Rectal smooth muscle tissue (tissue), 1 donor: Measurements from ENCODE around the gene LSMEM2.

Source experiments
- H3K27ac ChIP-seq: one replicate; pipeline ENCODE4 v1.7.0; 2013; ENCODE audit warnings: low read depth, low read length, inconsistent platforms
- H3K27me3 ChIP-seq: one replicate; pipeline ENCODE4 v1.7.0; 2013; ENCODE audit warnings: low read length; ENCODE audit not compliant: control insufficient read depth, insufficient read depth
- H3K36me3 ChIP-seq: one replicate; pipeline ENCODE4 v1.7.0; 2013; ENCODE audit warnings: low read length; ENCODE audit not compliant: control insufficient read depth, insufficient read depth
- H3K4me1 ChIP-seq: one replicate; pipeline ENCODE4 v1.7.0; 2013; ENCODE audit warnings: low read length; ENCODE audit not compliant: control insufficient read depth, insufficient read depth
- H3K4me3 ChIP-seq: one replicate; pipeline ENCODE4 v1.7.0; 2013; ENCODE audit warnings: low read length
- H3K9ac ChIP-seq: one replicate; pipeline ENCODE4 v1.7.0; 2013; ENCODE audit warnings: low read length

The LSMEM2 gene

DNA sequence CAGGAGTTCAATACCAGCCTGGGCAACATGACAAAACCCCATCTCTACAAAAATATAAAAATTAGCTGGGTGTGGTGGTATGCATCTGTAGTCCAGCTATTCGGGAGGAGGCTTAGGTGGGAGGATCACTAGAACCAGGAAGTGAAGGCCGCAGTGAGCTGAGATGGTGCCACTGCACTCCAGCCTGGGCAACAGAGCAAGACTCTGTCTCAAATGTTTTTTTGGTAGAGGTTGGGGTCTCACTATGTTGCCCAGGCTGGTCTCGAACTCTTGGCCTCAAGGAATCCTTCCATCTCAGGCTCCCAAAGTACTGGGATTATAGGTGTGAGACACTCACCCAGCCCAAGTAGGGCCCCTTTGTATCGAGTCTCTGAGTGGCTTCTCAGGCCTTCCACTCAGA lies 15.2 kb downstream of the LSMEM2 start:
- Histone ChIP-seq H3K27ac (no peak overlapping the region), H3K9ac (no peak overlapping the region), H3K36me3 (peaks cover 5% of the 10 kb centered on the region), H3K4me3 (no peak overlapping the region), H3K4me1 (peaks cover 20% of the 10 kb centered on the region), H3K27me3 (no peaks in the 10 kb centered on the region)

DNA sequence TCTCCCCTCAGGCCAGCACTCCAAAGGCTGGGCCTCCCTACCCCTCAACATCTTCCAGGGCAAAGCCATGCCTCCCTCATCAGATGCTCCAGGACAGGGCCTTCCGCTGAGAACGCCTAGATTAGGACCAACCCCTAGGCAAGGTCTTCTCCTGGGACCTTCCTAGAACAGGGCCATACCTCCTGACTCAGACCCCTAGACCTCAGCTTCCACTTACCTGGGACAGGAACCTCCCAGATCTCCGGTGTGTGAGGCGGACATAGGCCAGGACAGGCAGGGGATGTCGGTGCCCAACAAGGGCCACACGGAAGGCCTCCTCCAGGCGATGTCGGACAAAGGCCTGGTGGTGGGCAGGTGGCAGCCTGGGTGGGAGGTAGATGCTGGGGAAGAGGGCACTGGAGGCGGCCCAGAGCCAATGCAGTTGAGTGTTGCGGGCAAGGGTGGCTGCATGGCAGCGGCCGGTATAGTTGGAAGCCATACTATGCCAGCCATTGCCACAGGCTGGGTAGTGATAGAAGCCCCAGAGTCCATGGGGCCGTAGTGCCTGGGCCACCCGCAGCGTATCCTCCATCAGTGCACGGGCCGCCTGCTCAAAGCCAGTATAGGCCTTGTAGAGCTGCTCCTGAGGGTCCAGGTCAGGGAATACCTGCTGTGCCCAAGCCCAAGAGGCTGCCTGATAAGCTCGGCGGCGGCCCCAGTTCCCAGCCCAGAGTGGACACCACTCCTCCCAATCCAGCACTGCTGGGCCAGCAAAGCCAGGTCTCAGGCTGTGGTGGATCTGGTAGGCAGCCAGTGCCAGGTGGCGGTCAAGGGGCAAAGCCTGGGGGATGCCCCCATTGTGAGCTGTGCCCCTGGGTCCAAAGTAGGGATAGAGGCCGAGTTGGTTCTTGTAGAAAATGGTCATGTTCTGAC lies 15.9 kb downstream of the LSMEM2 start:
- H3K27ac ChIP-seq: no peak overlapping the region
- H3K4me1 ChIP-seq: peaks cover 21% of the 10 kb centered on the region
- H3K9ac ChIP-seq: no peak overlapping the region
- no peak overlapping the region for H3K4me3 ChIP-seq
- H3K27me3 ChIP-seq: no peaks in the 10 kb centered on the region
- H3K36me3 ChIP-seq: peaks cover 4% of the 10 kb centered on the region

DNA sequence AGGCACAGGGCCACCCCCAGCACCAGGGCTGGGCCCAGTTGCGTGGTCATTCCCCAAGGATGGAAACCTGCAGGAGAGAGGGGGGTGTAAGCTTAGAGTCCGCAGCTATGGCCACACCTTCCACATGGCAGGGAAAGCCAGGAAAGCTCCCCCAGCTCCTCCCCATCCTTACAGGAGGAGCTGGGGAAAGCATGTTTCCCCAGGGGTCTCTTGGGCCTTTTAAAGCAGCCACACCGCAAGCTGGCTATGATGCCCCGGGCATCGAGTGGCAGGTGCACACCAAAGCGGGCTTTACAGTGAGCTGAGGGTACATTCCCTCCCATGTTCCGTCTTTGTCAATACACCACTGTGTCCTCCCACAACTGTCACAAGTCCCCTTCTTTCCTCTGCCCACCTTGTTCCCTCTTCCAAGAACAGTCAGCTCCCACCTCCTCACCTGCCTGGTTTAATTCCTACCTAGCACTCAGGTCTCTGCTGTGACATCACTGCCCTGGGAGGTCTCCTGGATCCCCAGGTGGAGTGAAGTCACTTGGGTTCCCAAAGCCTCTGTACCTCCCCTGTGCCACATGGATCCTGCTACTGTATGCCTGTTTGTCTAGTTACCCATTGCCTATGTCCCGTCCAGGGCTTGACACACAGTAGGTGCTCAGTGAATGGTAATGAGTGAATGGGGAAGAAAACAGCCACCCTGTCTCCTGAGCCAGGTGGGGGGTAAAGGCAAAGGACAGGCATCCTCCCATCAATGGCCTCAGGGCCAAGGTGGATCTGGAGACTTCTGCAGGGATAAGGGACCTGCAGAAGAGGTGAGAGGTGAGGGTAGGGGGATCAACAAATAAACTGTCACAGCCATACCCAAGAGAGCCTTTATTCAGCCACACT lies 16.9 kb downstream of the LSMEM2 start:
- Histone ChIP-seq H3K27me3 (no peaks in the 10 kb centered on the region), H3K36me3 (no peaks in the 10 kb centered on the region), H3K4me3 (no peak overlapping the region), H3K27ac (no peak overlapping the region), H3K9ac (no peak overlapping the region), H3K4me1 (peaks cover 23% of the 10 kb centered on the region)

DNA sequence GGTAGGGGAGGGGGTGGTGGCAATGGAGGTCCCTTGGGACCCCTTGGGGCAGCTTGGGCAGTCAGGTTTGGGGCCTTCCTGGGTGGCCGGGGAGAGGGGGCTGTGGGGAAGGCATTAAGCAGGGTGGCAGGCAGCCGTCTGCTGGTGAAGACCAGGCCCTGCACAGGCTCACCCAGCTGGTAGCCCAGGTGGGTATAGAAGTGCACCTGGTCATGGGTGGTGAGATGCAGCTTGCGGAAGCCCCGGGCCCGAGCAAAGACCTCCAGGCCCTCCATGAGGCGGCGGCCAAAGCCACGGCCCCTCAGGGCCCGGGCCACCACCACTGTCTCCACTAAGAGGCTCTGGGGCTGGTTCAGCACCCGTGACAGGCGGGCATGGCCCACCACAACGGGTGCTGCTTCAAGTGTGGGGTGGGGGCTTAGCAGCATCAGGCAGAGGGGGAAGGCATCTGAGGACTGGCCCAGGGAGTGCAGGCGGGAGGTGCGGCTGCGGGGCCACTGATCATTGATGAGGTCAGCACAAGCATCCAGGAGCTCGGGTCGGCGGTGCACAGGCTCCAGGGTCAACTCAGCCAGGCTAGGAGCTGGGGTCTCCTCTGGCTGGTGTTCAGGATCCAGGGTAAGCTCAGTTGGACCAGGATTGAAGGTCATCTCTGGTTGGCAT lies 18.0 kb downstream of the LSMEM2 start:
- Histone ChIP-seq H3K36me3 (no peaks in the 10 kb centered on the region), H3K9ac (no peak overlapping the region), H3K27ac (no peak overlapping the region), H3K27me3 (no peaks in the 10 kb centered on the region), H3K4me1 (peaks cover 19% of the 10 kb centered on the region), H3K4me3 (no peak overlapping the region)

DNA sequence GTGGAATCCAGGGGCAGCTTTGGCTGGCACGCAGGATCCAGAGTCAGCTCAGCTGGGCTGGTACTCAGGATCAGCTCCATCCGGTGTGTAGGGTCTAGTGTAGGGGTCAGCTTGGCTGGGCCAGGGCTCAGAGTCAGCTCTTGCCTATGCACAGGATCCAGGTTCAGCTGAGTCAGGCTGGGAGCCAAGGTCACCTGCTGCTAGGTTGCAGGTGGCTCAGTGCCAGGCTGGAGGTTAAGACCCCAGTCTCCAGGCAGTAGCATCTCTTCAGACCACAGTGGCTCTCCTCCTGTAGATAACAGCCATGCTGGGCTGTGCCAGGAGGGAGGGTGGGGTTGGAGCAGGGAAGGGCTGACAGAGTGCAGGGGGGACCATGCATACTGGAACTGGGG lies 18.5 kb downstream of the LSMEM2 start:
- Histone ChIP-seq H3K27ac (no peak overlapping the region), H3K9ac (no peak overlapping the region), H3K4me3 (no peak overlapping the region), H3K4me1 (peaks cover 19% of the 10 kb centered on the region), H3K36me3 (no peaks in the 10 kb centered on the region), H3K27me3 (no peaks in the 10 kb centered on the region)

DNA sequence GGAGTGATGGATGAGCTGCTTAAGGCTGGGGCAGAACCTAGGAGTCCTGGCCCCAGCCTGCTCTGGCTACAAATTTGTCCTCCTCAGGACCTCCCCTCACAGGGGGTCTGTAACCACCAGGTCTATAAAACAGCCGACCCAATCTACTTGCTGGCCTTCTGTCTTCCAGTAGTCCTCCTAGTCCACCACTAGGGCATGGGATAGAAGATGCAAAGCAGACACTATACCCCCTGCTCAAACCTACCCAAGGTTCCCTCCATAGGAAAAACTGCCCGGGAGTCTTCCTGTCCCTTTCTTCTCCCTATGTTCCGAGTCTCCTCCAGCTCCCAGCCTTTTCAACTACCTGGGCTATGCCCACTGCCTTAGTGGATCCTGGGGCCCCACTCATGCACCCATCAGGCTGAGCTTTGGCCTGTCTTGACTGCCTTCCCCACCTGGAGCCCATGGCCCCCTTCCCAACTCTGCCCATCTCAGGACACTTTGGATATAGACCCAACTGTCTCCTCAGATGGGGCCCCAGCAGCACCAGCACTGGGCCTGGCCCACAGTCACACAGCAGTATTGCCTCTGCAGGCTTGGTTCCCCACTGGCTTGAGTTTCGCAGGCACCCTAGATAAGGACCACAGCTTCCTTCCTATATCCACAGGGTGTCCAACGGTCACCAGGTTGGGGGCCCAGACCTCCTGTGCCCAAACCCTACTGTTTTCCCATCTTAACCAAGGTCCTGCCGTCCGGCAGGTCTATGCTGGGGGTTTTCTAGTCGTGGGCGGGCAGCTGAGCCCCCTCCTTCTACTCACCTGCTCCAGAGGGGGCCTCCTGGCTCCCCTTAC lies 19.2 kb downstream of the LSMEM2 start:
- Histone ChIP-seq H3K27ac (peak overlapping the region; percentile 85), H3K27me3 (no peaks in the 10 kb centered on the region), H3K4me1 (peaks cover 12% of the 10 kb centered on the region), H3K4me3 (peak overlapping the region; percentile 79), H3K9ac (peak overlapping the region; percentile 96), H3K36me3 (no peaks in the 10 kb centered on the region)

DNA sequence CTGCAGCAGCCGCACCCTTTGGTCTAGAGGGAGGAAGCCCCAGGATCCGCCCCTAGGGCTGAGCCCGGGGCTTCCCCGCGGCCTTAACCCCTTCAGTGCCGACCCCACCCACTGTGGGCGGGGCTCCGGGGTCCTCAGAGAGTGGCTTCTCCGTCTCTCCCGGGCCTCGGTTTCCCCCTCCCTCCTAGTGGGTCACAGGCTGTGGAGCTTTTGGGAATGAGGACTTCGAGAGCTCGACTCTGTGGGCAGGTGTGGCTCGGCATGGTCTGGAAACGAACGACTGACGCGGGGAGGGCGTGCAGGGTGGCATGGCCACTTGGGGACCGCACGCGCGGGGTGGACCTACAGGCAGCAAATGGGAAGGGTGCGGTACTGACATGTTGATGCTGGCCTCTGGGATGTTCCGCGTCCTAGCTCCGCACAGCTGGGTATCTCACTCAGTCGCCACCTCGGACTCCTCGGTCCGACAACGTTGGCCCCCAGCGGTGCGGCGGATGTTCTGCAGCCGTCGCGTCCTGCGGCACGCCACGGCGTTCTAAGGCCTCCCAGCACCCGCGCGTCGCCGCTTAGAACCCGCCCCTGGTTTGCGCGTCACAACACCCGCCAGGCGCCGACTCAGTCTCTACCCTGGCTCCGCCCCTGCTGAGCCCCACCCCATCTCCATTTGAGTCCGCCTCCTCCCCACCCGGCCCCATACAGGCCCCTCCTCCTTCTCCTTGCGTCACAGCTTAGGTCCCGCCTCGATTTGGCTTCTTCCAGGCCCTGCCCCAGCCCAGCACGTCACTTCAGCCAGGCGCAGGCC lies 20.1 kb downstream of the LSMEM2 start, which contains the start of the genes HYAL3 and NAA80:
HYAL3 (minus strand) TSS at position 570 of the 802 bp plus-strand sequence. CDS start 3,803 bp downstream, outside the sequence.
NAA80 (minus strand) TSS at position 570 of the 802 bp plus-strand sequence. CDS start 1,942 bp downstream, outside the sequence.
- H3K27ac ChIP-seq: peak within 1 kb of the TSS; percentile 87
- H3K36me3 ChIP-seq: no peaks in the 10 kb centered on the region
- H3K4me1 ChIP-seq: peaks cover 10% of the 10 kb centered on the region
- peak within 1 kb of the TSS; percentile 96 for H3K9ac ChIP-seq
- H3K4me3 ChIP-seq: peak within 1 kb of the TSS; percentile 79
- H3K27me3 ChIP-seq: no peaks in the 10 kb centered on the region

DNA sequence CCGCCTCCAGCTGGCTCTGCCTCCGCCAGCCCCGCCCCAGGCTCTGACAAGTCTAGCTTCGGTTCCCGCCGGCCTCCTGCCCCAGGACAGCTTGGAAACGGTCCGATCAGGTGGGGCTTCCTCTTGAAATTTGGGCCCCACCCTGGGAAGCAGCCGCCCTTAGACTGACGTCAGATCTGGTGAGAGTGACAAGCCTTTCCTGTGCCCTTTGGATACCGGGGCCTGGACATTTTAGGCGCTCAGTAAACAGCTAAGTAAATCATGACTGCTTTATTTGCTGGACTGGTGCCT lies 20.7 kb downstream of the LSMEM2 start:
- peaks cover 10% of the 10 kb centered on the region for H3K4me1 ChIP-seq
- H3K27me3 ChIP-seq: no peaks in the 10 kb centered on the region

DNA sequence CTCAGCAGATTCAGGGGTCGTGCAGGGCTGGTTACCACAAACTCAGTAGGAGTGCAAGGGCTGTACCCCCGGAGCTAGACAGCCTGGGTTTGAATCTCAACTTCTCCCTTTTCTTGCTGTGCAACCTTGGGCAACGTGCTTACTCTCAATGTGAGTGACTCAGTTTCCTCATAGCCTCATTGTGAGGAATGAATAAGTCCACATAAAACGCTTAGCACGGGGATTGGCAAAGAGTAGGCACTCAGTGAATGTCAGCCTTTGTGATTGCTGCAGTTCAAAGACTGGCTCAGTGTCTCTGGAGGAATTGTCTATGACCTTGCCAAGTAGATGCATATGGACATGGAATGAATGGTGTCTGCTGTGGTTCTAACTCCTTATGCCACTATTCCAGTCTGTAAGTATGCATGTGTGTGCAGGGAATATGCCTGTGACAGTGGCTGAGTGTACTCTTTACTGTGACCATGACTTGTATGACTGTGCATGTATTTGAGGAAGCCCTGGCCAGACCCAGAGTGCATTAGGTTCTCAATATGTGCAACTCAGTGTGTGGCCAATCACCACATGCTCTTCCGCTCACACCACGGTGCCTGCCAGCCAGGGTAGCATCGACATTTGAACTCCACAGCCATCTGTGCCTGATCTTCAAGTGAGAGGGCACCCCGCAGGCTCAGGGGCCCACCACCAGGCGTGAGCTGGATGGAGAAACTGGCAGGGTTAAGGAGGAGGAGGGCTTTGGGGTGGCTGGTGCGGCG lies 21.2 kb downstream of the LSMEM2 start:
- Histone ChIP-seq H3K27ac (peak overlapping the region; percentile 87), H3K9ac (peak overlapping the region; percentile 1), H3K27me3 (no peaks in the 10 kb centered on the region), H3K36me3 (no peaks in the 10 kb centered on the region), H3K4me3 (peak overlapping the region; percentile 76), H3K4me1 (peaks cover 10% of the 10 kb centered on the region)

More for the DNA sequence above, 20.7 kb downstream of the LSMEM2 start:
- Histone ChIP-seq H3K9ac (peak overlapping the region; percentile 1), H3K27ac (peak overlapping the region; percentile 87), H3K36me3 (no peaks in the 10 kb centered on the region), H3K4me3 (peak overlapping the region; percentile 76)

DNA sequence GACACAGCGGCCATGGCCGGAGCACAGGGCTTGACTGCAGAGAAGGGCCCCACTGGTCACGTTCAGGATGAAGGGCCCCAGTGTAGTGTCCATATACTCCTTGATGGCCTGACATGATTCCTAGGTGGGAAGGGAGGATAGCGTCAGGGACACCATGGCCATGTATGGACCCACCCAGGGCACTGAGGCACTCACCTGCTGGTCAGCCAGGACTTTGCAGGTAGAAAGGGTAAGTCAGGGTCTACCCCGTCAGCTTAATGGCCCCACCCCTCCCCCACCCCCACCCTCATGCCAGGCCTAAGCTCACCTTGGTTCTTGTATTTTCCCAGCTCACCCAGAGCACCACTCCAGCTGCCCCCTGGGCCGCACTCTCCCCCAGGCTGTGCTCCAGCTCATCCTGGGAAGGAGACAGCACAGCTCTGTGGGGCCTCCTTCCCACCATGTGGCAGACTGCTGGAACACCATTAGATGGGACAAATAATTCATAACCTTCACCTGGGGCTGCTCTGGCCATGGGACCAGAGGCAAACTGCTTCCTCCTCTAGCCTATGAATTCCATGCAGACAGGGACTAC lies 21.9 kb downstream of the LSMEM2 start:
- Histone ChIP-seq H3K27ac (peak overlapping the region; percentile 87), H3K4me1 (peaks cover 10% of the 10 kb centered on the region), H3K4me3 (peak overlapping the region; percentile 76), H3K27me3 (no peaks in the 10 kb centered on the region), H3K36me3 (no peaks in the 10 kb centered on the region), H3K9ac (no peak overlapping the region)
